ENCODE measurements around the gene POLN.

GRCh38 chr4:2069161-2069971, 172.6 kb downstream of the POLN start:
- TF ChIP-seq POLR2AphosphoS5 (IDR thresholded peaks at IDR 0.05; ENCODE audit: borderline replicate concordance, low read depth, low read length) = no peak
- TF ChIP-seq EZH2 (IDR thresholded peaks at IDR 0.05) = no peak
- TF ChIP-seq FOXP2 (optimal IDR thresholded peaks at IDR 0.05; ENCODE audit: control extremely low read depth, extremely low read length, insufficient read depth) = no peak

Data from SK-N-MC (cell line).